ENCODE results near the gene DPH1.

- TF ChIP-seq POLR2A (IDR thresholded peaks at IDR 0.05): peak; percentile 16
- TF ChIP-seq CTCF (IDR thresholded peaks at IDR 0.05): peak; percentile 95 to 99 (median 96)
Measured at GRCh38 chr17:2054512-2055291, 24.7 kb downstream of the DPH1 start, which contains the start of gene HIC1.
